NCI-H82 treated with DMSO at 0.1 percent for 48 hours (cell line): ENCODE measurements around the gene SLC43A3.

ENCODE experiments used
- DNase-seq: peaks from one replicate; lab custom pipeline; 2025; ENCODE audit not compliant: unreplicated experiment; lab: John Stamatoyannopoulos, UW

SLC43A3 gene

DNA sequence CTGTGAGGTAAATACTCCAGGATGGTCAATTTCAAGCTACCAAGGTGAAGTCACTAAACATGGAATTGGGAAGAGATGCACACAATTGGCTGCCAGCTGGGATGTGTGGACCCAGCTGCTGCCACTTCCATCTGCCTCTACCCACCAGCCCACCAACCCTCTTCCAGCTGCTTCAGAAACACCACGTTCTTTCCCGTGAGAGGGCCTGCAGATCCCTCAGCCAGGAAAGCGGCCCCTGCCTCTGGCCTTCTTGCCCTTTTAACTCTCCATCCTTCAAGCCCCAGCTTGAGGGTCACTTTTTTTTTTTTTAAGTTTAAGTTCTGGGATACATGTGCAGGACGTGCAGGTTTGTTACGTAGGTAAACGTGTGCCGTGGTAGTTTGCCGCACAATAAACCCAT is 65.9 kb downstream of the SLC43A3 start:
- DNase-seq: no peak

DNA sequence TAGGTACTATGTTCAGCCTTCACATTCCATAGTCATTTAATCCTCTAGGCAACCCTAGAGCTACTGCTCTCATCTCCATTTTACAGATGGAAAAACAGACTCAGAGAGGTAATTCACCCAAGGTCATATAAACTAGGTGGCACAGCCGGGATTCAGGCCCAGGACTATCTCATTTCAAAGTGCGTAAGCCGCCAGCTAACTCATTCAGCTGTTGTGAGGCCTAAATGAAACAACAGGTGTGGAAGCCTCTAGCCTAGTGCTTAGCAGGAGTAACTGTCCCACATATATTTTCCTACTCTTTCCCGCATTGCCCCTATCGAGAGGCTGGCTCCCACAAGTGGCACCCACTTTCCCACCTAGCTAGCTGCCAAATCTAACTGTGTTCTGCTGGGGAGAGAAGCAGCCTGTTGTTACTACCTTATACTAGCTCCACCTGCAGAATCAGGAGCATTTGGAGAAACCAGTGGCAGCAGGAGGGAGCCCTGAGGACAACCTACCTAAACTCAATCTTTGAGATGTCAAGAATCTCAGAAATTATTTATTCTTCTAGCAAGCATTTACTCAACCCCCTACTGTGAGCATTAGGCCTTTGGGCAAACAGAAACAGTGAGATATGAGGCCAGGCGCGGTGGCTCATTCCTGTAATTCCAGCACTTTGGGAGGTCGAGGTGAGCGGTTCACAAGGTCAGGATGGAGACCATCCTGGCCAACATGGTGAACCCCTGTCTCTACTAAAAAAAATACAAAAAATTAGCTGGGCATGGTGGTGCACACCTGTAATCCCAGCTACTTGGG is 66.8 kb downstream of the SLC43A3 start:
- no peak for DNase-seq

- no peak for DNase-seq
Measured at GRCh38 chr11:57359396-57359795, 67.5 kb downstream of the SLC43A3 start.

DNA sequence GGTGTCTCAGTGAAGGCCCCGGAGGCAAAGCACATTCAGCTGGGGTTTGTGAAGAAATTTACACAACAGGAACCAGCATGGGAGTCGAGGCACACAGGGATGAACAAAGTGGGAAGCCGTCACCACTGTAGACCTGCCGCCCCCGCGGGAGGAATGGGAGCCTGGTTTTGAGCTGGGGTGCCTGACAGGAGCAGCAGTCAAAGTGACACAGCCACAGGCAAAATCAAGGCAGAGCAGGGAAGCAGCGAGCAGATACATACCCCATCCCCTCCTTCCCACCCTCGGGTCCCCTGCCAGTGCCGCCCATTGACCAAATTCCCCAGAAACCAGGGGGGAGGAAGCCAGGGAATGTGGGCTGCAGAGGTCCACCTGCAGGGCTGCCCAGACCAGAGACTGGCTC is 67.9 kb downstream of the SLC43A3 start:
- no peak for DNase-seq

DNA sequence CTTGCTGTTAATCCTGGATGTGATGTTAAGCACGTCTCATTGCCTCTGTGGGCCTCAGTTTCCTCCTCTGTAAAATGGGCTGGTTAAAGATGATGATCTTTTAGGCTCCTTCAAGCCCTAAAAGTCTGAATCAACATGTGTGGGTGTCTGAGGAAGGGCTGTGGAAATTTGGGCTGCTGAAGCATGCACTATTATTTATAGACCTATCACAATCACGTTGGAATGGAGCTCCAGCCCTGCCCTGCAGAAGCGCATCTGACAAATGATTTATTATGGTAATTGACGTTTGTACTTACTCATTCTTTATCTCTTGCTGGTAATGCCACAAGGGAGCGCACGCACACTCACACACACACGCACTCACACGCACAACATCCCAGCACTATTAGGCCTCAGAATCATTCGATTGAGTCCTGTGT is 68.4 kb downstream of the SLC43A3 start:
- no peak for DNase-seq

DNA sequence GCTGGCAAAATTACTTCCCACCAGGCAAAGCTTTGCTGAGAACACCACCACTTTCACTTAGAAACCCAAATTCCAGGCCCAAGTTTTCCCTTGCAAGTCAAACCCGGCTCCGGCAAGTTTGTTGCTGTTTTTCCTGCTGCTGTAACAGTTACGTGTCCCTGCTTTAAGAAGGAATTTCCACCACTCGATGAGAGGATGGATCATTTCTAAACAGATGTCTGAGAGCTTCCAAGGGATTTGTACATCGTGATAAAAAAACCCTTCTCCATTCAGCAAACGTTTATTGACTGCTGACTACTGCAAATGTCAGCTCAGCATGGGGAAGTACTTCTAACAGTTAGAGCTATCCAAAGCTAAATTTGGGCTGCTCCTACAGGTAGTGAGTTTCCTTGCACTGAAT is 69.1 kb downstream of the SLC43A3 start:
- DNase-seq: no peak

GRCh38 chr11:57357310-57357709 is 69.6 kb downstream of the SLC43A3 start:
- no peak for DNase-seq
